ENCODE measurements around the gene ADCY2.

The ADCY2 gene

GRCh38 chr5:7801891-7802614 is 406.1 kb downstream of the ADCY2 start:
- no peak for TF ChIP-seq CTCF (IDR thresholded peaks at IDR 0.05; ENCODE audit: control extremely low read depth, extremely low read depth, low read depth, missing control alignments)
- ChIA-PET CTCF (interaction anchor here (1.0 to 1.5 kb wide), 3 partner anchors 10 to 47 kb away, joined by 3 to 4 read pairs (median 3); no protein-coding TSS in a partner anchor), POLR2A (no interaction called here)
- DNase-seq (ENCODE audit: extremely low spot score), result no peak

GRCh38 chr5:7802855-7803254 is 406.9 kb downstream of the ADCY2 start:
- ChIA-PET CTCF (no interaction called here), POLR2A (no interaction called here)
- no peak for TF ChIP-seq CTCF (IDR thresholded peaks at IDR 0.05; ENCODE audit: control extremely low read depth, extremely low read depth, low read depth, missing control alignments)
- no peak for DNase-seq (ENCODE audit: extremely low spot score)

GRCh38 chr5:7803937-7804336 is 408.0 kb downstream of the ADCY2 start:
- DNase-seq (ENCODE audit: extremely low spot score), result no peak
- ChIA-PET POLR2A (no interaction called here), CTCF (interaction anchor here (0.7 to 4.5 kb wide), 7 partner anchors 9 to 58 kb away, joined by 3 to 34 read pairs (median 4); no protein-coding TSS in a partner anchor)
- no peak for TF ChIP-seq CTCF (IDR thresholded peaks at IDR 0.05; ENCODE audit: control extremely low read depth, extremely low read depth, low read depth, missing control alignments)

GRCh38 chr5:7805379-7805778 is 409.4 kb downstream of the ADCY2 start:
- POLR2A ChIA-PET, result no interaction called here
- no peak for DNase-seq (ENCODE audit: extremely low spot score)
- CTCF ChIA-PET, result interaction anchor here (0.6 to 4.5 kb wide), 4 partner anchors 11 to 29 kb away, joined by 3 to 34 read pairs (median 3); no protein-coding TSS in a partner anchor
- TF ChIP-seq CTCF (IDR thresholded peaks at IDR 0.05; ENCODE audit: control extremely low read depth, extremely low read depth, low read depth, missing control alignments), result peak; percentile 55

- no peak for TF ChIP-seq CTCF (IDR thresholded peaks at IDR 0.05; ENCODE audit: control extremely low read depth, extremely low read depth, low read depth, missing control alignments)
- ChIA-PET POLR2A (no interaction called here), CTCF (no interaction called here)
- no peak for DNase-seq (ENCODE audit: extremely low spot score)
Observed at GRCh38 chr5:7808998-7809397, 413.1 kb downstream of the ADCY2 start.

GRCh38 chr5:7811715-7812114 is 415.8 kb downstream of the ADCY2 start:
- ChIA-PET CTCF (interaction anchor here (6.7 kb wide), 1 partner anchor 55 kb away, joined by 34 read pairs; no protein-coding TSS in a partner anchor), POLR2A (no interaction called here)
- DNase-seq (ENCODE audit: extremely low spot score), result no peak
- TF ChIP-seq CTCF (IDR thresholded peaks at IDR 0.05; ENCODE audit: control extremely low read depth, extremely low read depth, low read depth, missing control alignments), result no peak
